Smooth muscle cell (in vitro differentiated cells): ENCODE measurements around the gene SMARCA4. TPM values are rescaled to one million over a fixed set of nuclear protein-coding genes. Genes with fewer than 3 reads are reported as not detected.
"Not testable (repeated sequence)": the region's sequence is repeated elsewhere in the genome, so short reads cannot be mapped to it uniquely, and the experiment has no call there.

Source experiments
- DNase-seq: peaks from one replicate; lab custom pipeline; 2025; ENCODE audit not compliant: unreplicated experiment; lab: John Stamatoyannopoulos, UW
- H2AFZ ChIP-seq: fragments of 200-600 bp; sonication (generic); 2 replicates; pipeline ENCODE4 v1.6.0; 2016; ENCODE audit warnings: antibody characterized with exemption, low read depth, mild to moderate bottlenecking
- H3F3A ChIP-seq: fragments of 200-600 bp; sonication (generic); 2 replicates; pipeline ENCODE4 v1.6.0; 2017; ENCODE audit warnings: antibody characterized with exemption, low read depth
- H3K27ac ChIP-seq: fragments of 200-600 bp; sonication (generic); 2 replicates; pipeline ENCODE4 v1.5.1; 2016; ENCODE audit warnings: low read depth, mild to moderate bottlenecking
- H3K27me3 ChIP-seq: fragments of 200-600 bp; sonication (generic); 2 replicates; pipeline ENCODE4 v1.6.1; 2016; ENCODE audit warnings: low read depth, mild to moderate bottlenecking
- H3K36me3 ChIP-seq: fragments of 200-600 bp; sonication (generic); 2 replicates; pipeline ENCODE4 v1.5.1; 2016; ENCODE audit warnings: low read depth
- H3K4me1 ChIP-seq: fragments of 200-600 bp; sonication (generic); 2 replicates; pipeline ENCODE4 v1.5.1; 2016; ENCODE audit warnings: low read depth
- H3K4me2 ChIP-seq: fragments of 200-600 bp; sonication (generic); 2 replicates; pipeline ENCODE4 v1.6.0; 2016; ENCODE audit warnings: mild to moderate bottlenecking
- H3K4me3 ChIP-seq: fragments of 200-600 bp; sonication (generic); 2 replicates; pipeline ENCODE4 v1.5.1; 2016; ENCODE audit warnings: mild to moderate bottlenecking
- H3K79me2 ChIP-seq: fragments of 200-600 bp; sonication (generic); 2 replicates; pipeline ENCODE4 v1.6.0; 2016; ENCODE audit warnings: low read depth, mild to moderate bottlenecking
- H3K9ac ChIP-seq: fragments of 200-600 bp; sonication (generic); 2 replicates; pipeline ENCODE4 v1.6.0; 2016; ENCODE audit warnings: low read depth
- H3K9me3 ChIP-seq: fragments of 200-600 bp; sonication (generic); replicated peaks from 2 replicates; pipeline ENCODE4 v1.5.1; 2016; ENCODE audit warnings: low read depth
- H4K20me1 ChIP-seq: fragments of 200-600 bp; sonication (generic); 2 replicates; pipeline ENCODE4 v1.6.0; 2016; ENCODE audit warnings: low read depth
- CTCF ChIP-seq: fragments of 200-600 bp; sonication (generic); IDR thresholded peaks from 2 replicates; pipeline ENCODE4 v1.5.1; 2017; ENCODE audit warnings: borderline replicate concordance, mild to moderate bottlenecking, antibody characterized with exemption; ENCODE audit not compliant: insufficient read depth, poor library complexity, severe bottlenecking
- WGBS: methylation state at CpG from one replicate; pipeline ENCODE4 v1.1.7; 2016; ENCODE audit warnings: low lambda C conversion rate; 5-methylcytosine and 5-hydroxymethylcytosine counted together
- polyA plus RNA-seq: library from polyadenylated mRNA; unstranded; fragments of >200 nt; fragmentation: Nextera tagmentation; extraction: Ambion mirVana; gene quantifications from 2 replicates; pipeline ENCODE4 v1.2.1, GENCODE V29; 2016
- total RNA-seq: library from RNA; depleted of rRNA; stranded (reverse); fragments of >200 nt; gene quantifications from 2 replicates; pipeline ENCODE4 v1.2.3, GENCODE V29; 2014

The SMARCA4 gene
- total and polyA plus RNA-seq, 2 experiments from 2014 or later, result 59.6 to 100 TPM

- Histone ChIP-seq H4K20me1 (peaks cover 91% of the 10 kb centered on the region), H3K9me3 (no peaks in the 10 kb centered on the region), H3K27me3 (no peaks in the 10 kb centered on the region), H3K27ac (peak overlapping the region; percentile 98), H3K4me3 (no peak overlapping the region), H3K4me2 (peak overlapping the region; percentile 13), H3K9ac (peak overlapping the region; percentile 28), H3K79me2 (peaks cover 100% of the 10 kb centered on the region), H2AFZ (no peak overlapping the region), H3K36me3 (peaks cover 9% of the 10 kb centered on the region), H3K4me1 (peaks cover 10% of the 10 kb centered on the region), H3F3A (peaks cover 9% of the 10 kb centered on the region)
- TF ChIP-seq CTCF, result no peak
- no peak for DNase-seq
- 100% methylated on average over 4 of the region's 4 CpGs for WGBS
These were observed 133.7 kb downstream of the SMARCA4 start for GRCh38 chr19:11094520-11094894.

- Histone ChIP-seq H3K9ac (no peak overlapping the region), H3K4me3 (no peak overlapping the region), H3K79me2 (peaks cover 99% of the 10 kb centered on the region), H3K27me3 (no peaks in the 10 kb centered on the region), H3K4me2 (no peak overlapping the region), H2AFZ (no peak overlapping the region), H3F3A (peaks cover 7% of the 10 kb centered on the region), H3K27ac (peak overlapping the region; percentile 98), H3K9me3 (no peaks in the 10 kb centered on the region), H3K36me3 (peaks cover 9% of the 10 kb centered on the region), H4K20me1 (peaks cover 100% of the 10 kb centered on the region), H3K4me1 (peaks cover 6% of the 10 kb centered on the region)
- DNase-seq, result no peak
- TF ChIP-seq CTCF, result no peak
- WGBS, result 90% methylated on average over 10 of the region's 10 CpGs
These were observed 135.5 kb downstream of the SMARCA4 start for GRCh38 chr19:11096210-11096841.

- not testable (repeated sequence) for H3K36me3 ChIP-seq, H3K4me1 ChIP-seq, H3K4me3 ChIP-seq, H2AFZ ChIP-seq, H3F3A ChIP-seq, DNase-seq, H3K9ac ChIP-seq, H3K27ac ChIP-seq, H3K4me2 ChIP-seq, H3K9me3 ChIP-seq, H3K27me3 ChIP-seq
- H3K79me2 ChIP-seq, result peaks cover 96% of the 10 kb centered on the region
- H4K20me1 ChIP-seq, result peaks cover 100% of the 10 kb centered on the region
- WGBS, result 95% methylated on average over 6 of the region's 6 CpGs
These were observed 136.5 kb downstream of the SMARCA4 start for GRCh38 chr19:11097367-11097766.

- Histone ChIP-seq H3K27me3 (no peaks in the 10 kb centered on the region), H3K79me2 (peaks cover 95% of the 10 kb centered on the region), H3K4me1 (no peaks in the 10 kb centered on the region), H3K27ac (peak overlapping the region; percentile 34), H3F3A (peaks cover 7% of the 10 kb centered on the region), H3K4me3 (no peak overlapping the region), H4K20me1 (peaks cover 100% of the 10 kb centered on the region), H3K4me2 (no peak overlapping the region), H3K9me3 (no peaks in the 10 kb centered on the region), H3K36me3 (peaks cover 9% of the 10 kb centered on the region), H3K9ac (no peak overlapping the region), H2AFZ (no peak overlapping the region)
- TF ChIP-seq CTCF, result no peak
- WGBS, result 98% methylated on average over 2 of the region's 2 CpGs
- DNase-seq, result no peak
These were observed 137.5 kb downstream of the SMARCA4 start for GRCh38 chr19:11098327-11098726.
